Measurements from ENCODE around the gene RGS18. TPM values are rescaled to one million over a fixed set of nuclear protein-coding genes. Genes with fewer than 3 reads are reported as not detected.

RGS18 gene
- total RNA-seq, 1 experiment from 2014 or later: not detected

GRCh38 chr1:192175971-192176370, 17.7 kb downstream of the RGS18 start:
- H2BK20ac ChIP-seq (ENCODE audit: low read depth, low read length, poor library complexity, severe bottlenecking): no peak overlapping the region
- no peak overlapping the region for H3K4ac ChIP-seq (ENCODE audit: low read depth, low read length)
- no peak overlapping the region for H4K5ac ChIP-seq (ENCODE audit: insufficient read length, low read depth, low read length)
- H3K23me2 ChIP-seq (ENCODE audit: insufficient read length, low read depth, low read length, poor library complexity, severe bottlenecking): no peaks in the 10 kb centered on the region
- no peak overlapping the region for H3K9ac ChIP-seq (ENCODE audit: extremely low read depth, insufficient read length, low read length)
- H4K91ac ChIP-seq (ENCODE audit: insufficient read length, low read depth, low read length): no peak overlapping the region
- WGBS (ENCODE audit: extremely low coverage, insufficient read length, low lambda C conversion rate): no CpG with 5 or more reads among the region's 2 CpGs
- TF ChIP-seq CTCF (conservative IDR thresholded peaks at IDR 0.05): no peak
- no peak overlapping the region for H3K4me2 ChIP-seq (ENCODE audit: insufficient read depth, insufficient read length, low read length)
- Mint-ChIP-seq H3K4me1 (peaks cover 0 to 4% of the 10 kb centered on the region in 2 experiments; a peak in 2 of 4 replicates), H3K27ac (no peak overlapping the region), H3K4me3 (no peak overlapping the region), H3K27me3 (ENCODE audit: low read depth) (no peaks in the 10 kb centered on the region), H3K36me3 (ENCODE audit: insufficient read depth in 1 of 3, low read depth in 3 of 3) (no peaks in the 10 kb centered on the region), H3K9me3 (no peaks in the 10 kb centered on the region)
- H3K23ac ChIP-seq (ENCODE audit: insufficient read length, low read depth, low read length): no peak overlapping the region
- no peak overlapping the region for H2BK120ac ChIP-seq (ENCODE audit: low read depth, low read length, poor library complexity, severe bottlenecking)
- no peak overlapping the region for H2AK5ac ChIP-seq (ENCODE audit: insufficient read length, low read length)
- H3K27ac ChIP-seq (ENCODE audit: insufficient read length, low read depth, low read length): no peak overlapping the region
- H2BK5ac ChIP-seq (ENCODE audit: insufficient read length, low read length): no peak overlapping the region
- H3K79me1 ChIP-seq (ENCODE audit: insufficient read depth, low read depth, low read length, poor library complexity, severe bottlenecking): no peaks in the 10 kb centered on the region
- no peak for DNase-seq
- no peaks in the 10 kb centered on the region for H3K4me1 ChIP-seq (ENCODE audit: insufficient read depth, low read length)
- H2BK12ac ChIP-seq (ENCODE audit: insufficient read length, low read depth, low read length): no peak overlapping the region
- no peak overlapping the region for H3K14ac ChIP-seq (ENCODE audit: insufficient read depth, low read length)
- H3T11ph ChIP-seq (ENCODE audit: low read length): no peak overlapping the region
- H4K8ac ChIP-seq (replicated peaks; ENCODE audit: insufficient read length, low read depth, low read length): no peak overlapping the region
- H3K56ac ChIP-seq (ENCODE audit: insufficient read length, low read depth, low read length): no peak overlapping the region
- no peaks in the 10 kb centered on the region for H3K27me3 ChIP-seq (ENCODE audit: insufficient read depth, low read length)
- H3K79me2 ChIP-seq (ENCODE audit: insufficient read depth, low read length): no peaks in the 10 kb centered on the region
- H3K18ac ChIP-seq (ENCODE audit: insufficient read length, low read depth, low read length): no peak overlapping the region
- H2BK15ac ChIP-seq (ENCODE audit: low read depth, low read length): no peak overlapping the region
- no peak overlapping the region for H2AFZ ChIP-seq (ENCODE audit: low read length)
- no peaks in the 10 kb centered on the region for H4K20me1 ChIP-seq (ENCODE audit: control insufficient read depth, insufficient read depth, insufficient read length)
- H3K9me3 ChIP-seq (ENCODE audit: control insufficient read depth, low read depth, low read length): no peaks in the 10 kb centered on the region

All from H9 (cell line).